HEK293T (cell line): Measurements from ENCODE around the gene INPP5D.

Experiments
- ARNT ChIP-seq: fragments of 450-650 bp; IDR thresholded peaks from 2 replicates; pipeline ENCODE4 v1.6.1; 2017; ENCODE audit warnings: mild to moderate bottlenecking
- SP1 ChIP-seq: fragments of 450-650 bp; IDR thresholded peaks from 2 replicates; pipeline ENCODE4 v1.6.1; 2017
- SUZ12 ChIP-seq: fragments of 450-650 bp; IDR thresholded peaks from 2 replicates; pipeline ENCODE4 v1.6.1; 2016; ENCODE audit warnings: mild to moderate bottlenecking
- TARDBP ChIP-seq: fragments of 450-650 bp; IDR thresholded peaks from 2 replicates; pipeline ENCODE4 v1.6.1; 2016

DNA sequence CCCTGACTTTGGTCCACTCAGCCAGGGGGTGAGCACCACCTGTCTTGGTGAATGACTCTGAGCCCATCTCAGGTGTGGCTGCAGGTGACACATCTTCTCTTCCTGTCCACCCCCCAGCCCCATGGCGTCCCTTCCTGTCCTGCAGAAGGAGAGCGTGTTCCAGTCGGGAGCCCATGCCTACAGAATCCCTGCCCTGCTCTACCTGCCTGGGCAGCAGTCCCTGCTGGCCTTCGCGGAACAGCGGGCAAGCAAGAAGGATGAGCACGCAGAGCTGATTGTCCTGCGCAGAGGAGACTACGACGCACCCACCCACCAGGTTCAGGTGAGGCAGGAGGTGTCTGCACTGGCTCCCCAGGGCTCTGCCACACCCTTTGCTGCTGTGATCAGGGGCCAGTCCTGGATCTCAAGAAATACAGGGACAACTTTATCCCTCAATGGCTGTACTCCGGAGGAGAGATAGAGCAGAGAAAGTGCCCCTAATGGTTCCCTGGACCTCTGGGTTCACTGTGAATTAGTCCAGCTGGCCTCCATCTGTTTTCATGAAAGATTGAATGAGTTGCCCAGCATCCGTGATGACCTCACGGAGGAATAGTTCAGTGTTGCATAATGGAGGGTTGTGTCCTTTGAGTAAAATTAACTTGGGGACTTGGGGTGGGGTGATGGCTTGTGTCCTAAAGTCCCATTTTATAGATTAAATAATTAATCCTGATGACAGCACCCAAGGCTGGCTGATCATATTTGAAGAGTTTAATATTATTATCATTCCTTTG, 27.4 kb upstream of the INPP5D start, which contains the start of gene NEU2:
- TF ChIP-seq SP1 (no peak), SUZ12 (no peak), TARDBP (no peak), ARNT (no peak)
